ENCODE measurements around the gene PDK1.

PDK1 gene

DNA sequence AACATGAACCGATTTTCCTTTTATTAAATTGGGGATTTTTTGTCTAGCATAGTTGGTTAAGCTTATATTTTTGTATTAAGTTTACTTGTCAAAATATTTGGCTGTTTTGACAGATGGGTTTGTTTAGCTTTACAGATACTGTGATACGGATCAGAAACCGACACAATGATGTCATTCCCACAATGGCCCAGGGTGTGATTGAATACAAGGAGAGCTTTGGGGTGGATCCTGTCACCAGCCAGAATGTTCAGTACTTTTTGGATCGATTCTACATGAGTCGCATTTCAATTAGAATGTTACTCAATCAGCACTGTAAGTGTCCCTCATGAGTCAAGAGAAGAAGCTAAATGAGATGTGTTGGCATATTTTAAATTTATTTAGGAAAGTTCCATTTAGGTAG lies 8.5 kb downstream of the PDK1 start:
- TF ChIP-seq, protein P1, sequence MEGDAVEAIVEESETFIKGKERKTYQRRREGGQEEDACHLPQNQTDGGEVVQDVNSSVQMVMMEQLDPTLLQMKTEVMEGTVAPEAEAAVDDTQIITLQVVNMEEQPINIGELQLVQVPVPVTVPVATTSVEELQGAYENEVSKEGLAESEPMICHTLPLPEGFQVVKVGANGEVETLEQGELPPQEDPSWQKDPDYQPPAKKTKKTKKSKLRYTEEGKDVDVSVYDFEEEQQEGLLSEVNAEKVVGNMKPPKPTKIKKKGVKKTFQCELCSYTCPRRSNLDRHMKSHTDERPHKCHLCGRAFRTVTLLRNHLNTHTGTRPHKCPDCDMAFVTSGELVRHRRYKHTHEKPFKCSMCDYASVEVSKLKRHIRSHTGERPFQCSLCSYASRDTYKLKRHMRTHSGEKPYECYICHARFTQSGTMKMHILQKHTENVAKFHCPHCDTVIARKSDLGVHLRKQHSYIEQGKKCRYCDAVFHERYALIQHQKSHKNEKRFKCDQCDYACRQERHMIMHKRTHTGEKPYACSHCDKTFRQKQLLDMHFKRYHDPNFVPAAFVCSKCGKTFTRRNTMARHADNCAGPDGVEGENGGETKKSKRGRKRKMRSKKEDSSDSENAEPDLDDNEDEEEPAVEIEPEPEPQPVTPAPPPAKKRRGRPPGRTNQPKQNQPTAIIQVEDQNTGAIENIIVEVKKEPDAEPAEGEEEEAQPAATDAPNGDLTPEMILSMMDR (IDR thresholded peaks at IDR 0.05): no peak
- DNase-seq: no peak
- H3K9me3 Mint-ChIP-seq: no peaks in the 10 kb centered on the region
- H3K27ac Mint-ChIP-seq: no peak overlapping the region
- H3K27me3 Mint-ChIP-seq (ENCODE audit: low read depth, poor library complexity): no peaks in the 10 kb centered on the region
- H3K36me3 Mint-ChIP-seq (ENCODE audit: low read depth): peaks cover 73% of the 10 kb centered on the region
- peaks cover 35% of the 10 kb centered on the region for H3K4me1 Mint-ChIP-seq
- H3K4me3 Mint-ChIP-seq: no peak overlapping the region

DNA sequence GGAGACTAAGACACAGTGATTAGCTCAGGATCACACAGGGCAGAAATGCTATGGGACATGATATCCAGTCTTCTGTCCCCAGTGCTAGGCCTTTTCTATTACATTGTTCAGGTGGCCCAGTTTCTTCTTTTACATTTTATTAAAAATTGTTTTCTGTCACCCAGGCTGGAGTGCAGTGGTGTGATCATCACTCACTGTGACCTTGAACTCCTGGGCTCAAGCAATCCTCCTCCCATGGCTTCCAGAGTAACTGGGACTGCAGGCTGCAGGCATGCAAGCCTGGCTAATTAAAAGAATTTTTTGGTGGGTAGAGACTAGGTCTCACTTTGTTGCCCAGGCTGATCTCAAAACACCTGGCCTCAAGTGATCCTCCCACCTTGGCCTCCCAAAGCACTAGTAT lies 15.4 kb downstream of the PDK1 start:
- H3K9me3 Mint-ChIP-seq: peaks cover 36% of the 10 kb centered on the region
- H3K27ac Mint-ChIP-seq: no peak overlapping the region
- peaks cover 94% of the 10 kb centered on the region for H3K36me3 Mint-ChIP-seq (ENCODE audit: low read depth)
- TF ChIP-seq, protein P1 (IDR thresholded peaks at IDR 0.05): no peak
- no peaks in the 10 kb centered on the region for H3K27me3 Mint-ChIP-seq (ENCODE audit: low read depth, poor library complexity)
- no peak for DNase-seq
- H3K4me1 Mint-ChIP-seq: no peaks in the 10 kb centered on the region
- no peak overlapping the region for H3K4me3 Mint-ChIP-seq

DNA sequence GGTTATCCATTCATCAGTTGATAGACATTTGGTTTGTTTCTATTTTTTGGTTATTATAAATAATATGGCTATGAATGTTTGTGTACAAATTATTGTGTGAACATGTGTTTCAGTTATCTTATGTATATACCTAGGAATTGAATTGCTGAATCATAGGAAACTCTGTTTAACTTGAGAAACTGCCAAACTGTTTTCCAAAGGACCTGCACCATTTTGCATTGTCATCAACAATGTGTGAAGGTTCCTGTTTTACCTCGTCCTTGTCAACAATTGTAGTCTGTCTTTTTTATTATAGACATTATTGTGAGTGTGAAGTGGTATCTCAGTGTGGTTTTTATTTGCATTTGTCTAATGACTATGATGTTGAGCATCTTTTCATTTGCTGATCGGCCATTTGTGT lies 17.1 kb downstream of the PDK1 start:
- no peak overlapping the region for H3K4me3 Mint-ChIP-seq
- H3K4me1 Mint-ChIP-seq: no peaks in the 10 kb centered on the region
- peaks cover 95% of the 10 kb centered on the region for H3K36me3 Mint-ChIP-seq (ENCODE audit: low read depth)
- peaks cover 53% of the 10 kb centered on the region for H3K9me3 Mint-ChIP-seq
- no peaks in the 10 kb centered on the region for H3K27me3 Mint-ChIP-seq (ENCODE audit: low read depth, poor library complexity)
- H3K27ac Mint-ChIP-seq: no peak overlapping the region
- DNase-seq: no peak
- TF ChIP-seq, protein P1 (IDR thresholded peaks at IDR 0.05): no peak

DNA sequence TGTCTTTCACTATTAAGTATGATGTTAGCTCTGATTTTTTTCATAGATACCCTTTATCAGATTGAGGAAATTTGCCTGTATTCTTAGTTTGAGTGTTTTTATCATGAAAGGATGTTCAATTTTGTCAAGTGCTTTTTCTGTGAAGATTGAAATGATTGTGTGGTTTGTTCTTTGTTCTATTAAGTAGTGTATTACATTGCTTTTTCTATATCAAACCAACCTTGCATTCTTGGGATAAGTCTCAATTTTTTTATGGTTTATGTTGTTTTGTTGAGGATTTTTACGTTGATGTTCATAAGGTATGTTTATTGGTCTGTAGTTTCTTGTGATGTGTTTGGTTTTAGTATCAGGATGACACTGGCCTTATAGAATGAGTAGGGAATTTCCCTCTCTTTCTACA lies 19.1 kb downstream of the PDK1 start:
- Mint-ChIP-seq H3K27ac (no peak overlapping the region), H3K27me3 (ENCODE audit: low read depth, poor library complexity) (peaks cover 3% of the 10 kb centered on the region), H3K9me3 (peaks cover 73% of the 10 kb centered on the region), H3K4me1 (no peaks in the 10 kb centered on the region), H3K4me3 (no peak overlapping the region), H3K36me3 (ENCODE audit: low read depth) (peaks cover 97% of the 10 kb centered on the region)
- TF ChIP-seq, protein P1 (IDR thresholded peaks at IDR 0.05): no peak
- no peak for DNase-seq

DNA sequence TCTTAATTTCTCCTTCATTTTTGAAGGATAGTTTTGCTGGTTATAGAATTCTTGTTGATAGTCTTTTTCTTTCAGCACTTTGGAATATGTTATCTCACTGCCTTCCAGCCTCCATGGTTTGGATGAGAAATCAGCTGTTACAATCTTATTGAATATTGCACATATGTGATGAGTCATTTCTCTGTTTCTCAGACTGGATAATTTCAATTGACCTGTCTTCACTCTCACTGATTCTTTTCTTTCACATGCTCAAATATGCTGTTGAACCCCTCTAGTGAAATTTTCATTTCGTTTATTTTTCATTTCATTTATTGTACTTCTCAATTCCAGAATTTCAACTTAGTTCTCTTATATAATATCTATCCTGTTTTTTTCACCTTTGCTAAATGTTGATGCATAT lies 22.2 kb downstream of the PDK1 start:
- Mint-ChIP-seq H3K27ac (no peak overlapping the region), H3K9me3 (peaks cover 83% of the 10 kb centered on the region), H3K4me1 (peaks cover 6% of the 10 kb centered on the region), H3K36me3 (ENCODE audit: low read depth) (peaks cover 99% of the 10 kb centered on the region), H3K4me3 (no peak overlapping the region), H3K27me3 (ENCODE audit: low read depth, poor library complexity) (peaks cover 7% of the 10 kb centered on the region)
- TF ChIP-seq, protein P1 (IDR thresholded peaks at IDR 0.05): no peak
- no peak for DNase-seq

DNA sequence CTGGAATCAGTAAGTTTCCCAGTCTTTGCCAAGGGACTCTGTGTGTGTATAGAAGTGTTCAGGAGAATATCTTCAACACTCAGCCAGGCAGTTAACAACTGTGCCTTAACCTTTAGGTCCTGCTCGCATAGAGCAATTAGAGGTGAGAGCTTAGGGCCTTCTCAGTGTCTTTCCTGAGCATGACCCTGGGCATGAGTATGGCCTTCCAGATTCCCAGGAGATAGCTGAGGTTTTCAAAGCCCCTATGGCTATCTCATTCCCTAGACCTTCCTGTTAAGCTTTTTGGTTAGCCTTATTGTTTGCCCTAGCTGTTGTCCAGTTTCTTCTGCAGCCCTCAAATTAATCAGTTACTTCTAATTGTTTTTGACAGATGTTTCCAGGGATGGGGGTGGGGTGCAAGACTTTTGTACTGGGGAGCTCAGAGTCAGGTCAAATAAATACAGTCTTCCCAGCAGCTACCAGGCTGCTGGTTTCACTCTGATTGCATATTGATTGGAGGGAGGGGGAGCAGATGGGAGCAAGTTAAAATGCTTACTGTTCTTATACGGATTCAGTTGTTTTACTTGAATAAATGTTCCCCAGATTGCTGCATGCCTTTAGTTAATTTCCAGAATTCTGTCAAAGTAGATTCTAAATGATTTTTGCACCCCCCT lies 23.1 kb downstream of the PDK1 start:
- no peak for DNase-seq
- Mint-ChIP-seq H3K4me3 (no peak overlapping the region), H3K9me3 (peaks cover 75% of the 10 kb centered on the region), H3K36me3 (ENCODE audit: low read depth) (peaks cover 94% of the 10 kb centered on the region), H3K27me3 (ENCODE audit: low read depth, poor library complexity) (peaks cover 7% of the 10 kb centered on the region), H3K27ac (no peak overlapping the region), H3K4me1 (peaks cover 6% of the 10 kb centered on the region)
- TF ChIP-seq, protein P1 (IDR thresholded peaks at IDR 0.05): no peak
